ENCODE data around the gene GALNTL6.

The GALNTL6 gene

GRCh38 chr4:172143605-172144314 is 330.6 kb downstream of the GALNTL6 start:
- Histone ChIP-seq H3K27me3 (no peaks in the 10 kb centered on the region), H3K4me3 (ENCODE audit: low read depth, low read length) (no peak overlapping the region), H3K9me3 (no peaks in the 10 kb centered on the region), H3K4me1 (peaks cover 34% of the 10 kb centered on the region), H3K36me3 (no peaks in the 10 kb centered on the region)
- no peak for TF ChIP-seq CTCF (IDR thresholded peaks at IDR 0.05; ENCODE audit: low read depth, low read length)
- DNase-seq = peak; percentile 11

DNA sequence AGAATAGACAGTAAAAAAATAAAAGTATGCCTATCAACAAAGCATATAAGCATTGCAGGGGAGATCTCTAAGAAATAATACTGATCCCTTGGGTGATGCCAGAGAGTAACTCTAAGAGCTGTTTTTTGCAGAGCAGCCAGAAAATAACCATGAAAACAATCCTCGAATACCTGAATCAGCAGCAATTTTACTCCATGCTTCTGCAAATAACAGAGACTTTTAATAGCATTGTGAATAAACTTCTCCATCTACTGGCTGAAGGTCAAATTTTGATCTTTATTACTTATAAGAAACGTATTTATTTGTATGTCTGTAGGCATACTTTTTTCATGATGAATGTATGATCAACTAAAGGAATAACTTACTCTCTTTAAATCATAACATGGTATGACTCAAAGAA is 334.5 kb downstream of the GALNTL6 start:
- Histone ChIP-seq H3K36me3 (no peaks in the 10 kb centered on the region), H3K4me1 (peaks cover 30% of the 10 kb centered on the region), H3K9me3 (no peaks in the 10 kb centered on the region), H3K27me3 (no peaks in the 10 kb centered on the region), H3K4me3 (ENCODE audit: low read depth, low read length) (no peak overlapping the region)
- no peak for DNase-seq
- TF ChIP-seq CTCF (IDR thresholded peaks at IDR 0.05; ENCODE audit: low read depth, low read length) = no peak

DNA sequence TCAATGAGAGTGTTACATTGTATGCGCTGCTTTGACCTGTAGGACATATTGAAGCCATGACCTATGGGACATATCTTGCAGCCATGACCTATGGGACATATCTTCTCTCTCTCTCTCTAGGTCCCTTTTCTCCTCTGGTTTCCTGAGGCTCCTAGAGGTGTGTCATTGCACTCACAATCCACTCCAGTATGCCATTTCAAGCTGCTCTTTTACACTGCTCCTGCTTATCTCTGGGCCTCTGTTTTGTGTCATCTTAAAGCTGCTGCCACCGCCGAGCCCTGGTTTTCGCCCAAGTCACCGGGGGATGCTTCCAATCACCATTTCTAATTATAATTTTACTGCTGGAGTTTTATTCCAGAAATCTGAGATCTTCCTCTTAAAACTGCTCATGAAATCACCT is 336.1 kb downstream of the GALNTL6 start:
- DNase-seq = peak; percentile 47
- H3K9me3 ChIP-seq = no peaks in the 10 kb centered on the region
- peaks cover 25% of the 10 kb centered on the region for H3K4me1 ChIP-seq
- no peak for TF ChIP-seq CTCF (IDR thresholded peaks at IDR 0.05; ENCODE audit: low read depth, low read length)
- no peaks in the 10 kb centered on the region for H3K27me3 ChIP-seq
- no peaks in the 10 kb centered on the region for H3K36me3 ChIP-seq
- no peak overlapping the region for H3K4me3 ChIP-seq (ENCODE audit: low read depth, low read length)

DNA sequence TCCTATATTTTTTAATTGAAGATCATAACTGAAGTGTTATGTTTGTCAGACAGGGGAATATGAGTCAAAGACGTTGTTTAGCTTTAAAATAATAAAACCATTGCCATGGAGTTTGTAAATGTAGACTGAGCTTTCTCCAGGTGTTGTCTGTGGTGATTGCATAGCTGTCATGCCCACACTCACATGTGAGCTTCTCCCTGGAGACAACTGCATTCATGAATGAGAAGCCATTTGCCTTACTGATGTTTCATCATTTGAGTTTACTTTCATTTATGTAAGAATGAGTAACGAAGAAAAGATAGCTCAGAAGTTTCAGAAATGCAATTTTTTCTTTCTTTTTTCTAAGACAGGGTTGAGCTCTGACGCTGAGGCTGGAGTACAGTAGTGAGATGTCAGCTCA is 339.1 kb downstream of the GALNTL6 start:
- DNase-seq = no peak
- peaks cover 13% of the 10 kb centered on the region for H3K4me1 ChIP-seq
- no peaks in the 10 kb centered on the region for H3K9me3 ChIP-seq
- H3K36me3 ChIP-seq = no peaks in the 10 kb centered on the region
- H3K27me3 ChIP-seq = no peaks in the 10 kb centered on the region
- TF ChIP-seq CTCF (IDR thresholded peaks at IDR 0.05; ENCODE audit: low read depth, low read length) = no peak
- no peak overlapping the region for H3K4me3 ChIP-seq (ENCODE audit: low read depth, low read length)

DNA sequence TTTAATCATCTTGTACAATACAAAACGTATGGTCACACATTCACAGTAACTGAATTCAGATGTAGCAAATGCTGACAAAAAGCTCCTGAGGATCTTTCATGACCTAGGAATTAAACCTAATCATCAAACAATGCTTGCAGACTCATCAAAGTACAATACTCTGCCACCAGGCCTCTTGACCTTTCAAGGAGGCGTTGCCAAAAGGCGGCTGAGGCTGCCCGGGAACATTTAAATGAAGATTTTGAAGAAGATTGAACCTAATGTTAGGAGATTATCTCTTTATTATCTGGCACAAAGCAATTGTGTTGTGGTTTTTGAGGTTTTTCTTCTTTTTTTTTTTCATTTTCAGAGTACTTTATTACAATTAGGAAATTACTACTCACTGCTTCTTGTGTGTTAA is 340.5 kb downstream of the GALNTL6 start:
- Histone ChIP-seq H3K4me1 (peaks cover 2% of the 10 kb centered on the region), H3K36me3 (no peaks in the 10 kb centered on the region), H3K4me3 (ENCODE audit: low read depth, low read length) (no peak overlapping the region), H3K27me3 (no peaks in the 10 kb centered on the region), H3K9me3 (no peaks in the 10 kb centered on the region)
- TF ChIP-seq CTCF (IDR thresholded peaks at IDR 0.05; ENCODE audit: low read depth, low read length) = no peak
- no peak for DNase-seq

DNA sequence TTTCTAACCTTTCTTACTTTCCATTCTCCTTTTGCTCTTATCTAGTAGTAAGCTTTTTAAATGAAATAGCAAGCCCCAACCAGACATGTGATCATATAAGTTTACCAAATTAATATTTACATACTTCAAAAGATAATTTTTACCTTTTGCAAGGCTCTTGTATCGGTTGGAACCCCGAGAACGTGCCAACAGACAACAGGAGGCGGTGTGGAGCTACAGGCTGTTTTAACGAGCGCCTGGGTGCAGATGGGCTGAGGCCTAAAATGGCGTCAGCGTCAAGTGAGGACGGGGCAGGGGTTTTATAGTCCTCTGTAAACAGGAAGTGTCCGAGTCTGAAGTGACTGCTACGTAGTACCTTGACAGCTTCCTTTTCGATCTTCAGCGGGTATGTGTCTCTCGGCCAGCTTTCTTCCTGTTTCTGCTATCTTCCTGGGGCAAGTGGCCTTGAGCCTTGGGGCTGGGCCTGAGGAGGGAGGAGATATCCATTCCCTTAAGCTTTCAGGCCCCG is 342.7 kb downstream of the GALNTL6 start:
- no peak overlapping the region for H3K4me3 ChIP-seq (ENCODE audit: low read depth, low read length)
- TF ChIP-seq CTCF (IDR thresholded peaks at IDR 0.05; ENCODE audit: low read depth, low read length) = no peak
- no peaks in the 10 kb centered on the region for H3K36me3 ChIP-seq
- no peak for DNase-seq
- no peaks in the 10 kb centered on the region for H3K27me3 ChIP-seq
- no peaks in the 10 kb centered on the region for H3K9me3 ChIP-seq
- no peaks in the 10 kb centered on the region for H3K4me1 ChIP-seq

All from BE2C (cell line).